ENCODE data around the gene DNAJC24. TPM values are rescaled to one million over a fixed set of nuclear protein-coding genes. Genes with fewer than 3 reads are reported as not detected.

Gene DNAJC24
- total RNA-seq, 1 donor from 2014 or later = 17.1 TPM

DNA sequence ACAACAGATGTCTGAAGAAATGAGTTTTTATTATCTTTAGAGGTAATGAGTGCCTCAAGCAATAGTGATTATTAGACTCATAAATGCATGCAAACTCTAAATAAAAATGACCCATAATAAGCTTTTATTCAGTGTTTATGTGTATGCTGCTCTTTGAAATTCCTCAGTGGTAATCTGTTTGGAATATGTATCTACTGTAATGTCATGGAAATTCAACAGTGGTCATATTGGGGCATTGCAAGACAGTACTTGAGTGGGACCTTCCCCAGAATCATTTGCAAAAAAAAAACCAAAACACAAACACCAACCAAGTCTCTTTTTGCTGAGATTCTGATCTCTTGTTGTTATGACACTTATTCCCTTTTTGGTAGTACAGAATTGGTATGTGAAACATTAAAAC lies 35.0 kb downstream of the DNAJC24 start:
- DNase-seq (ENCODE audit: low read depth) = no peak
- TF ChIP-seq CTCF (IDR thresholded peaks at IDR 0.05; ENCODE audit: insufficient read depth, low read length, poor library complexity, severe bottlenecking) = no peak
- H3K27me3 ChIP-seq (ENCODE audit: control insufficient read depth, insufficient read depth, low read length) = no peaks in the 10 kb centered on the region
- H3K36me3 ChIP-seq (ENCODE audit: control insufficient read depth, insufficient read depth, low read length) = no peaks in the 10 kb centered on the region
- no peak overlapping the region for H3K4me3 ChIP-seq (ENCODE audit: low read depth, low read length)

DNA sequence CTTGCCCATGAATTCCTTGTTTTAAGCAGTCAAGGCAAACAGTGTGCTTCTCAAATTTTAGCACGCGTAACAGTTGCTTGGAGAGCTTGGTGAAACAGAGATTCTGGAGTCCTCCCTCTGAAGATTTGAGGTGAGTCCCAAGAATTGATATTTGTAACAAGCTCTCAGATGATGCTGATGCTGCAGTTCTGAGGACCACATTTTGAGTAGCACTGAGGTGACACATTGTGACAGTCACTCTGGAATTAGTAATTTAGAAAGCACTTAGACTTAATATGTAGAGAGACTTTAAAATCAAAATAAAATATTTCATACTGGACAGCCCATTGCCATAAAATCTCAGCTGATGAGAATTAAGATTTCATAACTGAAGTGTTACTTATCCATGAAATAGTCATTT lies 38.5 kb downstream of the DNAJC24 start:
- no peak for TF ChIP-seq CTCF (IDR thresholded peaks at IDR 0.05; ENCODE audit: insufficient read depth, low read length, poor library complexity, severe bottlenecking)
- DNase-seq (ENCODE audit: low read depth) = no peak
- no peaks in the 10 kb centered on the region for H3K36me3 ChIP-seq (ENCODE audit: control insufficient read depth, insufficient read depth, low read length)
- H3K4me3 ChIP-seq (ENCODE audit: low read depth, low read length) = no peak overlapping the region
- no peaks in the 10 kb centered on the region for H3K27me3 ChIP-seq (ENCODE audit: control insufficient read depth, insufficient read depth, low read length)

GRCh38 chr11:31412946-31413345 lies 43.3 kb downstream of the DNAJC24 start:
- Histone ChIP-seq H3K36me3 (ENCODE audit: control insufficient read depth, insufficient read depth, low read length) (no peaks in the 10 kb centered on the region), H3K27me3 (ENCODE audit: control insufficient read depth, insufficient read depth, low read length) (no peaks in the 10 kb centered on the region), H3K4me3 (ENCODE audit: low read depth, low read length) (no peak overlapping the region)
- no peak for TF ChIP-seq CTCF (IDR thresholded peaks at IDR 0.05; ENCODE audit: insufficient read depth, low read length, poor library complexity, severe bottlenecking)
- no peak for DNase-seq (ENCODE audit: low read depth)

DNA sequence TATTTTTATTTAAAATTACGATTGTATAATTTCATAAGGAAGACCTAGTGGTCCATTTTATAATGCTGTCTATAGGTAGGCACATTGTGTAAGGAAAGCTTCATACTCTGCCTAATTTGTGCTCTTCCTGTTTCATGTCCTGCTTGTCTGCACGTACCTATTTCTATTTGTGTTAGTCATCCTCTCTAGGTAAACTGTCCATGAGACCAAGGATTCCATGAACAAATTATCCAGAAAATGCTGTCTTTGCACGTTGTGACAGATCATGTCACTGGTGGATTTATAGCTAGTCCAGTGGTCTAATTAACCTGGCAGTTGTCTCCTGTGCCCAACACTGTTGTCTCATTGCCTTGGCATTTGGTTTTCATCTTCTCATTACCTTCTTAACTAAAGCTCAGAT lies 44.7 kb downstream of the DNAJC24 start:
- H3K36me3 ChIP-seq (ENCODE audit: control insufficient read depth, insufficient read depth, low read length) = no peaks in the 10 kb centered on the region
- no peak for DNase-seq (ENCODE audit: low read depth)
- no peak for TF ChIP-seq CTCF (IDR thresholded peaks at IDR 0.05; ENCODE audit: insufficient read depth, low read length, poor library complexity, severe bottlenecking)
- no peak overlapping the region for H3K4me3 ChIP-seq (ENCODE audit: low read depth, low read length)
- no peaks in the 10 kb centered on the region for H3K27me3 ChIP-seq (ENCODE audit: control insufficient read depth, insufficient read depth, low read length)

DNA sequence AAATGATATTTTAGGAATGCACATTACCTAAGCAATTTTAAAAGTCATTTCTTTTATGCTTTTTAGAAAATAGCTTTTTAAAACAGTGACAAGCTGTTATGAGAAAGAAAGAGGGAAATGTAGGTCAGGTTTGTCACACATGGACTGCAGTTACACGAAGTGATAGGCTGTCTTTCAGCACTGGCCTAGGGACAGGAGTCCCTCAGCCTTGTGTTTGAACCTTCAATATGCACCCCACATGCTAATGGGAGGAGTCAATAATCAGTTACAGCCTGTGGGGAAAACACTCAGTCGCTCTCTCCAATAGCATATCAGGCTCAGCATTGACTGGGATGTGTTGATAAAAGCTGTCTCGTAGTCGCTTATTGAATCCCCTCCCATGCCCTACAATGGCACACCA lies 45.8 kb downstream of the DNAJC24 start:
- Histone ChIP-seq H3K36me3 (ENCODE audit: control insufficient read depth, insufficient read depth, low read length) (no peaks in the 10 kb centered on the region), H3K4me3 (ENCODE audit: low read depth, low read length) (no peak overlapping the region), H3K27me3 (ENCODE audit: control insufficient read depth, insufficient read depth, low read length) (no peaks in the 10 kb centered on the region)
- TF ChIP-seq CTCF (IDR thresholded peaks at IDR 0.05; ENCODE audit: insufficient read depth, low read length, poor library complexity, severe bottlenecking) = no peak
- no peak for DNase-seq (ENCODE audit: low read depth)

DNA sequence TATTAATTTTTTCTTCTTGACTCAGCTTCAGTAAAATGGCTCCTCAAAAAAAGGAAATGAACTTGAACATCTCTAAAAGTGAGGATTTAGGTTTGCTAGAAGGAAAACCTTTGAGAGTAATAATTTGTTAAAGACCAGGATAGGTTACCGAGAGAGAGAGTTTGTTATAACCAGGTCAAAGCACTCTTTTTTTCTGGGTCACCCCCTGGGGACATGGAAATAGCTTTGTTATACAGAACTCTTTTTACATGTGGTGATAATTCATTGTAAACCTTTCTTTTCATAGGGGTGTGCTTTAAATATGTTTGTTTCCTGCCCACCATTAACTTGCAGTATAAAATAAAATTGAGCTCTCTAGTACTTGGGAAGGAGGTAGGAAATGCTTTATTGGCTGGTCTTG lies 47.7 kb downstream of the DNAJC24 start:
- DNase-seq (ENCODE audit: low read depth) = no peak
- Histone ChIP-seq H3K36me3 (ENCODE audit: control insufficient read depth, insufficient read depth, low read length) (no peaks in the 10 kb centered on the region), H3K4me3 (ENCODE audit: low read depth, low read length) (no peak overlapping the region), H3K27me3 (ENCODE audit: control insufficient read depth, insufficient read depth, low read length) (no peaks in the 10 kb centered on the region)
- no peak for TF ChIP-seq CTCF (IDR thresholded peaks at IDR 0.05; ENCODE audit: insufficient read depth, low read length, poor library complexity, severe bottlenecking)
